Bronchial epithelial cell (primary cell): Measurements from ENCODE around the gene PPL. TPM values are rescaled to one million over a fixed set of nuclear protein-coding genes. Genes with fewer than 3 reads are reported as not detected.

Experiments used
- DNase-seq: peaks from one replicate; pipeline ENCODE4 v3.0.0-alpha.2; 2010; ENCODE audit warnings: low read depth
- FAIRE-seq: peaks from 2 replicates; lab custom pipeline; 2011; peaks lifted over from hg19 to GRCh38; lab: Jason Lieb, UNC
- H3K27me3 ChIP-seq: 2 replicates; pipeline ENCODE4 v1.5.1; 2011; ENCODE audit warnings: low read length; ENCODE audit not compliant: control insufficient read depth, insufficient read depth
- H3K36me3 ChIP-seq: 2 replicates; pipeline ENCODE4 v1.5.1; 2011; ENCODE audit warnings: low read length; ENCODE audit not compliant: control insufficient read depth, insufficient read depth
- H3K4me3 ChIP-seq: 2 replicates; pipeline ENCODE4 v1.5.1; 2011; ENCODE audit warnings: mild to moderate bottlenecking, low read depth, low read length, control low read depth
- total RNA-seq: library from RNA; depleted of rRNA; stranded (reverse); fragments of >200 nt; gene quantifications from 2 replicates; pipeline ENCODE4 v1.2.1, GENCODE V29; 2014
- TF ChIP-seq, protein P1 (sequence below): IDR thresholded peaks from 2 replicates; pipeline ENCODE4 v1.5.1; 2011; ENCODE audit warnings: mild to moderate bottlenecking, moderate library complexity, low read length, control low read depth, inconsistent platforms; ENCODE audit not compliant: insufficient read depth, severe bottlenecking

Gene PPL
- total RNA-seq, 1 donor from 2014 or later = 184 TPM

DNA sequence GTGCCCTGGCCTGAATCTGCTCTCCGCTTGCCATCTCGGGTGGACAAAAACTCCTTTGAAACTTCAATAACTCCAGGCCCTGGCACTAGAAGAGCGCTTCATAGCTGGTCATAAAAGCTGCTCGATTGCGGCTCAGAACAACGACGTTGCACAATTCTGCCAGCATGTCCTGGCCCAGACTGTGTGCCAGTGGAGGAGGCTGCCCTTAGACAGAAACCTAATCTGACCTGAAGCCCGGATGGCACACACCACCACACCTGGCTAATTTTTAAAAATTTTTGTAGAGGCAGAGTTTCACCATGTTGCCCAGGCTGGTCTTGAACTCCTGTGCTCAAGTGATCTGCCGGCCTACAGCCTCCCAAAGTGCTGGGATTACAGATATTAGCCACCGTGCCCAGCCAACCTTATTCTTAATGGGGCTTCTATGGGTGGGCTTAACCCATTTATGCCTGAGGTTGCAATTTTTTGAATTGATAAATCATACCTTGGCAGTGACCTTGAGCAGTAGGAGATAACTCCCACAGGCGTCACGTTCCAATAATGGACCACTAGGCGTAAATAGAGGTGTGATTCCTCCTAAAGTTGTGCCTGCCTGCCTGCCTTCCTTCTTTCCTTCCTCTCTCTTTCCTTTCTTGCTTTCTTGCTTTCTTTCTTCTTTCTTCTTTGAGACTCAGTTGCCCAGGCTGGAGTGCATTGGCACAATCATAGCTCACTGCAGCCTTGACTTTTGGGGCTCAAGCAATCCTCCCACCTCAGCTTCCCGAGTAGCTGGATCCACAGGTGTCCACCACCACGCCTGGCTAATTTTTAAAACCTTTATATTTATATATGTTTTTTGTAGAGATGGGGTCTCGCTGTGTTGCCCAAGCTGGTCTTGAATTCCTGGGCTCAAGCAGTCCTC, 1.1 kb upstream of the PPL start:
- H3K36me3 ChIP-seq = peaks cover 8% of the 10 kb centered on the region
- DNase-seq (peak; percentile 40), FAIRE-seq (no peak)
- H3K4me3 ChIP-seq = no peak overlapping the region
- H3K27me3 ChIP-seq = no peaks in the 10 kb centered on the region
- TF ChIP-seq, protein P1, sequence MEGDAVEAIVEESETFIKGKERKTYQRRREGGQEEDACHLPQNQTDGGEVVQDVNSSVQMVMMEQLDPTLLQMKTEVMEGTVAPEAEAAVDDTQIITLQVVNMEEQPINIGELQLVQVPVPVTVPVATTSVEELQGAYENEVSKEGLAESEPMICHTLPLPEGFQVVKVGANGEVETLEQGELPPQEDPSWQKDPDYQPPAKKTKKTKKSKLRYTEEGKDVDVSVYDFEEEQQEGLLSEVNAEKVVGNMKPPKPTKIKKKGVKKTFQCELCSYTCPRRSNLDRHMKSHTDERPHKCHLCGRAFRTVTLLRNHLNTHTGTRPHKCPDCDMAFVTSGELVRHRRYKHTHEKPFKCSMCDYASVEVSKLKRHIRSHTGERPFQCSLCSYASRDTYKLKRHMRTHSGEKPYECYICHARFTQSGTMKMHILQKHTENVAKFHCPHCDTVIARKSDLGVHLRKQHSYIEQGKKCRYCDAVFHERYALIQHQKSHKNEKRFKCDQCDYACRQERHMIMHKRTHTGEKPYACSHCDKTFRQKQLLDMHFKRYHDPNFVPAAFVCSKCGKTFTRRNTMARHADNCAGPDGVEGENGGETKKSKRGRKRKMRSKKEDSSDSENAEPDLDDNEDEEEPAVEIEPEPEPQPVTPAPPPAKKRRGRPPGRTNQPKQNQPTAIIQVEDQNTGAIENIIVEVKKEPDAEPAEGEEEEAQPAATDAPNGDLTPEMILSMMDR = no peak

DNA sequence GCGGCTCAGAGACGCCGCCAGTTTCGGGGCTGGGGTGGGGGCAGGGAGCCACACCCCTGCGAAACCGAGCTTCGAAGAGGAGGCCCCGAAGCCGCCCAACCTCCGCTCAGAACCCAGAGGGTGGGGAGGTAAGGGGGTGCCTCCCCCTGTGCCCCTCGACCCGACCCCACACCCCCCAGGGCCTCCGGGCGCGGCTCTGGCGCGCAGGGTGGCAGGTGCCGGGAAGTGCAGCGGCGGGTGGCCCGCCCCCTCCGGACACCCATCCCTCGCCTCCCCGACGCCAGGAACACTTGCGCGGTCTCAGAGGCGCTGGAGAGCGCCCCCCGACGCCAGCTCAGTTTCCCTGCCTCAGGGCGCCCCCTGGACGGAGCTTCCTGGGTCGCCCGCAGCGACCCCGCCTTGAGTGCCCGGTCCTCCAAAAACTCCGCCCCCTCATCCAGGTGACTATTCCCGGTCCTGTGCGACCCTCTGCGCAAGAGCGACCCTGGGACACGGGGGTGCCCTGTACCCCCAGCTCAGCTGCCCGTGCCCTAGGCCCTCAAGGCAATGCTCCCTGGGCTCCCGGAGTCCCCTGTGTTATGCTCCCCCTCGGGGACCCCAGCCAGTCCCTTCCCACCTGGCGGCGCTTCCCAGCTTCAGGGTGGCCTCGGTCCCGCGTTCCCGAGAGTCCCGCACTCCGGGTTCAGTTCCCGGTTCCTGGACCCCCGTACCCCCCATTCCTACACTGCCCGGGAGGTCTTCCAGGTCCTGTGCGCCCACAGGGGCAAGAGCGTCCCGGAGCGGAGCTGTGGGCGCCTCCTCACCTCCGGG, 562 bp downstream of the PPL start:
- FAIRE-seq = no peak
- no peaks in the 10 kb centered on the region for H3K27me3 ChIP-seq
- DNase-seq = no peak

DNA sequence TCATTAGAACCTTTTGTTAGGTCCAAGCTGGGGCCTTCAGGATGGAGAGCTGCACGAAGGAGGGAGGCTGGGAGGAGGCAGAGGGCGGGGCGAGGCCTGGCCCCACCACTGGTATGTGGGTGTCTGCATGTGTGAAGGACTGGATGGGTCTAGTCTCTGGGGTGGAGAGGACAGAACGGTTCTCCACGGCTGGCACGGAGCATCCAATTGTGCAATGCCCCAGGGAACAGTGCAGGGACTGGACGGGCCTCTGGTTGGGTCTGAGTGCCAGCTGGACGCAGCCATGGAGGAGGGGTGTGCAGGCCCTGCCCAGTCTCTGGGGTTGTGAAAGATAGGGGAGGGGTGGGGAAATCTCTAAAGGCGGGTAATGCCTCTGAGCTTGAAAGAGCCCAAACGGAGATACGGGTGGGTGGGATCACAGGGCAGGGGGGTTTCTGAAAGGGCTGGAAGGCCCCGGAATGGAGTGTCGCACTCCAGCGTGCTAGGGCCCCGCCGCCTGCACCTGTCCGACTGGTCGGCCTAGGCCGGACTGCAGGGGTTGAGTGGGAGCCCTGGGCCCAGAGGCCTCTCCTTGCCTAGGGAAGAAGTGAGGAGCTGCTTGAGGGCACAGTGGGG, 1.6 kb downstream of the PPL start:
- peak; percentile 43 for DNase-seq
- no peak for FAIRE-seq
- H3K4me3 ChIP-seq = peak overlapping the region; percentile 79

More for the DNA sequence above, 562 bp downstream of the PPL start:
- H3K36me3 ChIP-seq = peaks cover 10% of the 10 kb centered on the region
- TF ChIP-seq, protein P1 = peak; percentile 50
- peak overlapping the region; percentile 79 for H3K4me3 ChIP-seq

DNA sequence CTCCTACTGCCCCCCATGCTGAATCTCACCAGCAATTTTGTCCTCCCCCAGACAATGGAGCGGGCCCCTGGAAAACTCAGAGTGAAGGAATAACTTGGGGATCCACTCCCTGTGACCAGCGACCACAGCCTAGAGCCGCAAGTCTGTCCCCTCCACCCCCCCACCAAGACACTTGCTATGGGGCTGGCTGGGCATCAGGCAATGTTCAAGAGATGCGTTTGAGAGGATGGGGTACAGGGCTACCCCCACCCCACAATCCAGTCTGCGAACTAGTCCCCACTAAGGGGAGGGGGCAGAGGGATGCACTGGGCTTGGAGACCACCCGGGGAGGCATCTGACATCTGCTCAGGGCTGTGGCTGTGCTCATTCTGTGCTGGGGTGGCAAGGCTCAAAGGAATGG, 2.4 kb downstream of the PPL start:
- TF ChIP-seq, protein P1 = no peak
- no peak overlapping the region for H3K4me3 ChIP-seq
- H3K36me3 ChIP-seq = peaks cover 11% of the 10 kb centered on the region
- no peaks in the 10 kb centered on the region for H3K27me3 ChIP-seq
- no peak for DNase-seq
- peak; percentile 64 for FAIRE-seq

More for the DNA sequence above, 1.6 kb downstream of the PPL start:
- TF ChIP-seq, protein P1 = no peak
- peaks cover 11% of the 10 kb centered on the region for H3K36me3 ChIP-seq
- no peaks in the 10 kb centered on the region for H3K27me3 ChIP-seq

DNA sequence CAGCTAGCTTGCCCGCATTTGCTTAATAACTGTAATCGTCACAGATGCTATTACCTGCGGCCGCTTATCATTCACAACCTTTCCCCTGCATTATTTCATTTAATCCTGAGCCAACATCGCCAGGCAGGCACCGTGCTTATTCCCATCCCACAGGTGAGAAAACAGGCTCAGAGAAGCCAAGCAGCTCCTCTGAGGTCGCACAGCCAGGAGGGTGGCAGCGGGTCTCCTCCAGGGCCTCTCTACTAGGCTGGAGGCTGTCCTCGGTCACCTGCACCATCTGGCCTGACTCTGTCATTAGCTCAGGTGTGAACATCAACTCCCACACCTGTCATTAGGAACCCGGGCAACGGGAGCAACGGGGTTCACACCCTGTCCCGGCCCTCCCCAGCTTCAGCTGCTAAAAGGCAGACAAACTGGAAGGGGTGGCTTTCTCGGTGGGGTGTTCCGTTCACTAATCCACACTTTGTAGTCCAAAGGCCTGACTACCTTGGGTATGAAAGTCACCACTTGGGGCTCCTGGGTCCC, 3.0 kb downstream of the PPL start:
- Histone ChIP-seq H3K36me3 (peaks cover 16% of the 10 kb centered on the region), H3K27me3 (no peaks in the 10 kb centered on the region), H3K4me3 (no peak overlapping the region)
- FAIRE-seq = no peak
- TF ChIP-seq, protein P1 = no peak
- no peak for DNase-seq
